HepG2 (cell line): ENCODE data around the gene MAPK6.

Experiments used
- ASH2L ChIP-seq: fragments of 300-600, 200-600 bp; sonication (generic); IDR thresholded peaks from 2 replicates; pipeline ENCODE4 v1.7.0; 2017; ENCODE audit warnings: low read depth, mild to moderate bottlenecking, moderate library complexity, mixed read lengths, low read length; ENCODE audit not compliant: insufficient read length
- CREM ChIP-seq, 2 experiments: sonication (generic) in 1 of 2; formaldehyde crosslinking in 1 of 2; IDR thresholded peaks; 2 replicates each; pipeline versions ENCODE4 v1.4.0 to v1.6.1; 2016 to 2020; ENCODE audit warnings: antibody characterized with exemption in 1 of 2, mild to moderate bottlenecking in 1 of 2, missing genetic modification reagents in 1 of 2
- DNMT3B ChIP-seq: conservative IDR thresholded peaks from 2 replicates; pipeline ENCODE4 v1.6.1; 2016; ENCODE audit warnings: missing biosample characterization, control low read depth
- EZH2 ChIP-seq: conservative IDR thresholded peaks from 2 replicates; pipeline ENCODE4 v1.6.1; 2012; ENCODE audit warnings: mild to moderate bottlenecking, low read depth, low read length, moderate library complexity
- FOXJ3 ChIP-seq: sonication (generic); formaldehyde crosslinking; IDR thresholded peaks from 2 replicates; pipeline ENCODE4 v1.4.0; 2020; ENCODE audit warnings: missing genetic modification reagents, mild to moderate bottlenecking, borderline replicate concordance
- HDAC2 ChIP-seq: sonication (generic); formaldehyde crosslinking; IDR thresholded peaks from 2 replicates; pipeline ENCODE4 v1.4.0; 2020; ENCODE audit warnings: missing genetic modification reagents
- POLR2A ChIP-seq, 2 experiments: IDR thresholded peaks; 2 replicates each; pipeline ENCODE4 v1.6.1; 2011; ENCODE audit warnings: low read depth in 2 of 2, low read length in 2 of 2, mild to moderate bottlenecking in 1 of 2, moderate library complexity in 1 of 2; ENCODE audit not compliant: insufficient read depth in 1 of 2
- POLR2G ChIP-seq: fragments of 200-400 bp; formaldehyde crosslinking; IDR thresholded peaks from 2 replicates; pipeline ENCODE4 v1.6.1; 2018; ENCODE audit warnings: mild to moderate bottlenecking, low read depth, low read length, moderate library complexity
- RFX5 ChIP-seq: IDR thresholded peaks from 2 replicates; pipeline ENCODE4 v1.6.1; 2011; ENCODE audit warnings: low read depth, low read length, improper control_type of control experiment
- YEATS2 ChIP-seq: sonication (generic); formaldehyde crosslinking; IDR thresholded peaks from 2 replicates; pipeline ENCODE4 v1.4.0; 2020; ENCODE audit warnings: missing genetic modification reagents, borderline replicate concordance
- ZKSCAN1 ChIP-seq: fragments of 150-350 bp; IDR thresholded peaks from 2 replicates; pipeline ENCODE4 v1.6.1; 2014; ENCODE audit warnings: low read length
- ZNF740 ChIP-seq: sonication (generic); formaldehyde crosslinking; IDR thresholded peaks from 2 replicates; pipeline ENCODE4 v1.4.0; 2020; ENCODE audit warnings: missing genetic modification reagents

- no peak for TF ChIP-seq DNMT3B (CRISPR knock-in tag)
- TF ChIP-seq EZH2: no peak
- TF ChIP-seq POLR2G: no peak
- TF ChIP-seq YEATS2: no peak
- TF ChIP-seq RFX5: no peak
- TF ChIP-seq ASH2L: no peak
- no peak for TF ChIP-seq CREM (IDR thresholded peaks at IDR 0.05)
- no peak for TF ChIP-seq CREM (CRISPR knock-in tag; IDR thresholded peaks at IDR 0.05)
- no peak for TF ChIP-seq HDAC2 (CRISPR knock-in tag)
- TF ChIP-seq ZNF740 (CRISPR knock-in tag): no peak
- no peak for TF ChIP-seq POLR2A (IDR thresholded peaks at IDR 0.05; ENCODE audit: insufficient read depth in 1 of 2, low read depth in 2 of 2, low read length in 2 of 2)
- no peak for TF ChIP-seq FOXJ3
- TF ChIP-seq ZKSCAN1: no peak
Measured at GRCh38 chr15:52080706-52081392, 61.8 kb downstream of the MAPK6 start.
